Mucosa of descending colon (tissue), 3 donors: ENCODE data around the gene PDE6B. TPM values are rescaled to one million over a fixed set of nuclear protein-coding genes. Genes with fewer than 3 reads are reported as not detected.
"Not testable (repeated sequence)": the region's sequence is repeated elsewhere in the genome, so short reads cannot be mapped to it uniquely, and the experiment has no call there.

Source experiments
- ATAC-seq: fragments of 200-7000 bp; cut with Tn5 transposase; one replicate; pipeline ENCODE4 v1.9.1; 2020; ENCODE audit warnings: mild to moderate bottlenecking, moderate library complexity
- DNase-seq, 3 donors: peaks; one replicate each; pipeline ENCODE4 v3.0.0-alpha.2; 2020
- H3K36me3 ChIP-seq: fragments of 200-600 bp; one replicate; pipeline ENCODE4 v1.8.0; 2021; ENCODE audit warnings: low read depth, mild to moderate bottlenecking
- H3K4me1 ChIP-seq: fragments of 200-600 bp; one replicate; pipeline ENCODE4 v1.8.0; 2021; ENCODE audit warnings: low read depth, mild to moderate bottlenecking
- H3K4me3 ChIP-seq: fragments of 200-600 bp; one replicate; pipeline ENCODE4 v1.8.0; 2021; ENCODE audit warnings: mild to moderate bottlenecking
- H3K9me3 ChIP-seq: fragments of 200-600 bp; one replicate; pipeline ENCODE4 v1.8.0; 2021; ENCODE audit warnings: mild to moderate bottlenecking
- intact Hi-C, 2 donors: fragments of 100-400 bp; cut with DNase I in 1 of 2; cut with micrococcal nuclease in 1 of 2; formaldehyde crosslinking; loops; one replicate each; pipeline versions ENCODE4 v1.11.0 to v1.11.1; 2022; cut with DNase I, micrococcal nuclease
- total RNA-seq, 3 donors: library from RNA; stranded (reverse); fragmentation: NEBNext Ultra II Directional in 2 of 3; extraction: Animal tissue kit (Norgen Biotek cat#: 25700) in 2 of 3; gene quantifications; one replicate each; pipeline versions ENCODE4 v1.2.1 to v1.2.4, GENCODE V29; 2021 to 2023
- TF ChIP-seq, protein P1 (sequence below): fragments of 200-600 bp; IDR thresholded peaks from one replicate; pipeline ENCODE4 v1.8.0; 2022; ENCODE audit warnings: antibody characterized with exemption, mild to moderate bottlenecking
- donor health status: DM: no; HTN: no; CAD: no; lungs with moderate emphysema.
- donor health status: DM: no; HTN: no; CAD: no.
- donor health status: DM: no; HTN: yes; CAD: no.

Gene PDE6B
- total RNA-seq, 3 donors from 2014 or later, result 1.0 to 2.9 (median 1.2) TPM

DNA sequence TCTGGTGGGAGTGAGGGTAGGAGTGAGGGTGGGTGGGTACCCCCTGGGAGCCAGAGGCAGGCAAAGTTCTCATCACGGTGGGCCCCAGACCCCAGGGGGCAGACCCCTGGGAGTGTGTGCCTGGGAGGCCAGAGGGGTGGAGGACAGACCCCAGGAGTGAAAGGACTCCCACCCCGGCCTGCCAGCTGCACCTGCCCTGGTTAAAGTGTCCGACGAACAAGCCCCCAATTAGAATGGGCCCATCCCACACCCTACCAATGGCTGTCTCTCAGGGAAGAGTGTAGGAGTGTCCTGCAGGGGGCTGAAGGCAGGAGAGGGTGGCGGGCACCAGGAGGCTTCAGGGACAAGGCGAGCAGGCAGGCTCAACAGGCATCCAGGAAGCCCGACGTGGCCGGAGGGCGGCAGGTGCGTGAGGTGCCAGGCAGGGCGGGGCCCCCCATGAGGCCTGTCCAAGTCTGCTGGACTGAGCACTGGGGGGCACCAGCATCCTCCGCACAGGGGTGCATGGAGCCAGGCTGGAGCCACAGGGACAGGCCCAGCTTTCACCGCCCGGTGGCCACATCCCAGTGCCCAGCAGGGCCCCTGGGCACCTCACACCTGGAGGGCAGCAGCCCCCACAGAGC lies 8.7 kb downstream of the PDE6B start:
- ATAC-seq (no peak), DNase-seq (peak in 1 of 3 donors; percentile 42)
- H3K4me1 ChIP-seq, result no peaks in the 10 kb centered on the region
- H3K9me3 ChIP-seq, result no peaks in the 10 kb centered on the region
- H3K4me3 ChIP-seq, result no peak overlapping the region
- TF ChIP-seq, protein P1, sequence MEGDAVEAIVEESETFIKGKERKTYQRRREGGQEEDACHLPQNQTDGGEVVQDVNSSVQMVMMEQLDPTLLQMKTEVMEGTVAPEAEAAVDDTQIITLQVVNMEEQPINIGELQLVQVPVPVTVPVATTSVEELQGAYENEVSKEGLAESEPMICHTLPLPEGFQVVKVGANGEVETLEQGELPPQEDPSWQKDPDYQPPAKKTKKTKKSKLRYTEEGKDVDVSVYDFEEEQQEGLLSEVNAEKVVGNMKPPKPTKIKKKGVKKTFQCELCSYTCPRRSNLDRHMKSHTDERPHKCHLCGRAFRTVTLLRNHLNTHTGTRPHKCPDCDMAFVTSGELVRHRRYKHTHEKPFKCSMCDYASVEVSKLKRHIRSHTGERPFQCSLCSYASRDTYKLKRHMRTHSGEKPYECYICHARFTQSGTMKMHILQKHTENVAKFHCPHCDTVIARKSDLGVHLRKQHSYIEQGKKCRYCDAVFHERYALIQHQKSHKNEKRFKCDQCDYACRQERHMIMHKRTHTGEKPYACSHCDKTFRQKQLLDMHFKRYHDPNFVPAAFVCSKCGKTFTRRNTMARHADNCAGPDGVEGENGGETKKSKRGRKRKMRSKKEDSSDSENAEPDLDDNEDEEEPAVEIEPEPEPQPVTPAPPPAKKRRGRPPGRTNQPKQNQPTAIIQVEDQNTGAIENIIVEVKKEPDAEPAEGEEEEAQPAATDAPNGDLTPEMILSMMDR, result no peak
- intact Hi-C loops, result no loop called here
- H3K36me3 ChIP-seq, result no peaks in the 10 kb centered on the region

DNA sequence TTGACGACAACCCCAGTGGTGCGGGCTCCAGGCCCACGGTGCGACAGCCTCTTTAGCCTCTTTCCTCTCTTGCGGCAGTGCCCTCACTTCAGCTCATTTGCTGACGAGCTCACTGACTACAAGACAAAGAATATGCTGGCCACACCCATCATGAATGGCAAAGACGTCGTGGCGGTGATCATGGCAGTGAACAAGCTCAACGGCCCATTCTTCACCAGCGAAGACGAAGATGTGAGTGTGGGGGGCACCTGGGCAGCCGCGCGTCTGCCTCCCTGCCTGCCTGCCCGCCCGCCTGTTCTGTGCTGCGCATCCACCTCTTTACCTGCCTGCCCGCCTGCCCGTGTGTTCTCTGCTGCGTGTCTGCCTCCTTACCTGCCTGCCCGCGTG lies 9.2 kb downstream of the PDE6B start:
- H3K36me3 ChIP-seq, result no peaks in the 10 kb centered on the region
- H3K9me3 ChIP-seq, result no peaks in the 10 kb centered on the region
- intact Hi-C loops, result no loop called here
- no peak overlapping the region for H3K4me3 ChIP-seq
- DNase-seq (peak in 1 of 3 donors; percentile 33), ATAC-seq (no peak)
- no peaks in the 10 kb centered on the region for H3K4me1 ChIP-seq
- TF ChIP-seq, protein P1, result no peak

DNA sequence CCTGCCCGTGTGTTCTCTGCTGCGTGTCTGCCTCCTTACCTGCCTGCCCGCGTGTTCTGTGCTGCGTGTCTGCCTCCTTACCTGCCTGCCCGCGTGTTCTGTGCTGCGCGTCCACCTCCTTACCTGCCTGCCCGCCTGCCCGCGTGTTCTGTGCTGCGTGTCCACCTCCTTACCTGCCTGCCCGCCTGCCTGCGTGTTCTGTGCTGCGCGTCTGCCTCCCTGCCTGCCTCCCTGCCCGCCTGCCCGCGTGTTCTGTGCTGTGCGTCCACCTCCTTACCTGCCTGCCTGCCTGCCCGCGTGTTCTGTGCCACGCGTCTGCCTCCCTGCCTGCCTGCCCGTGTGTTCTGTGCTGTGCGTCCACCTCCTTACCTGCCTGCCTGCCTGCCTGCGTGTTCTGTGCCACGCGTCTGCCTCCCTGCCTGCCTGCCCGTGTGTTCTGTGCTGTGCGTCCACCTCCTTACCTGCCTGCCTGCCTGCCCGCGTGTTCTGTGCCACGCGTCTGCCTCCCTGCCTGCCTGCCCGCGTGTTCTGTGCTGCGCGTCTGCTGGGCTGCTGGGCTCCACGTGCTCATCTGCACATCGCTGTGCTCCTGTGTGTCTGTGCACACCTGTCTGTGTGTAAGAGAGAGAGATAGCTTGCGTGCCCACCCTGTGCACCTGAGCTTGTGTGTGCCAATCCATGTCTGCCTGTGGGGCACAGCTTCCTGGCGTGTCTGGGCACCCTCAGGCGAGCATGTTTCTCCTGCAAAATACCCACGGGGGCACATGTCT lies 9.9 kb downstream of the PDE6B start:
- ATAC-seq, result not testable (repeated sequence)

DNA sequence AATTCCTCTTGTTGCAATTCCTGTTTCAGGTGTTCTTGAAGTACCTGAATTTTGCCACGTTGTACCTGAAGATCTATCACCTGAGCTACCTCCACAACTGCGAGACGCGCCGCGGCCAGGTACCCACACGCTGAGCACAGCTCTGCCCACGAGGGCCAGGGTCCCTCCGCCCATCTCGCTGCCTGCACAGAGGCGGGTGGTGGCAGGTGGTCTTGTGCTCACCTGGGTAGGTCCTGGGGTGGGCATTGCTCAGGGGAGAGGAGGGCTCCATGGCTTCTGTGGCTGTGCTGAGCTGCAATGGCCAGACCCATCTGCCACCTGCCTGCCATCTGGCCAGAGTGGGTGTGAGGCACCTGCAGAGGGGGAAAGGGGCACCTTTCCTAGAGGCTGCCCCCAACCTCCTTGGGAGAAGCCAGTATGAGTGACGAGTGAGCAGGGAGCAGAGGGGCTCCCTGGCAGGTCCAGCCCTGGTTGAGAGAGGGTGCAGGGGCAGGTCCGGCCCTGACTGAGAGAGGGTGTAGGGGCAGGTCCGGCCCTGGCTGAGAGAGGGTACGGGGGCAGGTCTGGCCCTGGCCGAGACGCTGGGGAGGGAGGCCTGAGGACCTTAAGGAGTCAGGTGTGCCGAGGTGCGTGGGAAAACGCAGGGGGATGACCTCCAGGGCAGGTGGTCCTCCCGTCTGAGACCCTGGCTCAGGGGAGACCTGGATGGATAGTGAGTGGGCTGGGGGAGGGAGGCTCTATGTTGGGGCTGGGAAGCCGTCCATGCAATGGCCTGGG lies 10.7 kb downstream of the PDE6B start:
- no peaks in the 10 kb centered on the region for H3K36me3 ChIP-seq
- DNase-seq (peak in 1 of 3 donors; percentile 40), ATAC-seq (no peak)
- H3K9me3 ChIP-seq, result no peaks in the 10 kb centered on the region
- intact Hi-C loops, result no loop called here
- TF ChIP-seq, protein P1, result no peak
- no peaks in the 10 kb centered on the region for H3K4me1 ChIP-seq
- H3K4me3 ChIP-seq, result no peak overlapping the region

More for the DNA sequence above, 9.9 kb downstream of the PDE6B start:
- H3K4me1 ChIP-seq, H3K36me3 ChIP-seq, intact Hi-C loops, H3K4me3 ChIP-seq, H3K9me3 ChIP-seq: not testable (repeated sequence)
- DNase-seq, result peak in 1 of 3 donors; percentile 28

DNA sequence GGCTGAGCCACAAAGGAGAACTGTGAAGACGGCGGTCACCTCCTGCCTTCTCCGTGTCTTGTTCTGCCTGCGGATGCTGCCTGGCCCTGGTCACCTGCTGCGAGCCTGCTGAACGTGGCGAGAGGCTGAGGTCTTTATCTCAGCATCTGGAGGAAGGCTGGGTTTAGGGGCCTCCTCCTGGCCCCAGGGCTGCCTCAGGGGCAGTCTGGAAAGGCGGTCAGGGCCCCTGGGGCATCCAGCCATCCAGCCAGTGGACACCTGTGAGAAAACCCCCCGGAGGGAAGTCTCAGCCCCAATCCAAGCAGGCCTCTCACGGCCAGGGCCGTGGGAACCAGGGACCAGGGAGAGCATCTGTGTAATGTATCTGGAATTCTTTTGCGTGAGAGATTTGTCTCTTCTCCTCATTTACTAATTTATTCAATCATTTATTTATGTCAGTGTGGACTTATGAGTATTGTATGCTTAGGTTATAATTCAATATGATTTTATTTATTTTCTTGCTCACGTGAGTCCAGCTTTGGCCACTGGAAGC lies 11.3 kb downstream of the PDE6B start:
- intact Hi-C loops, result no loop called here
- ATAC-seq (no peak), DNase-seq (no peak)
- no peaks in the 10 kb centered on the region for H3K4me1 ChIP-seq
- TF ChIP-seq, protein P1, result no peak
- H3K4me3 ChIP-seq, result no peak overlapping the region
- H3K36me3 ChIP-seq, result no peaks in the 10 kb centered on the region
- H3K9me3 ChIP-seq, result no peaks in the 10 kb centered on the region
